ENCODE results near the gene FAM237B.

DNA sequence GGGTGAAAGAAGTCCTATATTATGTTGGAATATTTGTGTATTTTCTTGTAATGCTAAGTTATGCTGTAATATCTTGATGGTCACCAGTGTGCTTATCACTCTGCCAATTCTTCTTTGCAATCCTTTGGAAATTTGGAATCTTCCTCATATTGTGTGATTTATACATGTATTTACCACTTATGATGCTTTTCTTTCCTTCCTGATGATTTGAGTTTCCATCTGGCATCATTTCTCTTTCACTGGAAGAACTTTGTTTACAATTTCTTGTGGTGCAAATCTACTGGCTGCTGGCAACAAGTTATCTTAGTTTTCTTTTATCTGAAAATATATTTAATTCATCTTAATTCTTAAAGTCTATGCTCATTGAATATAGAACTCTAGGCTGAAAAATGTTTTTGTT is 46.9 kb downstream of the FAM237B start:
- TF ChIP-seq, protein P1, sequence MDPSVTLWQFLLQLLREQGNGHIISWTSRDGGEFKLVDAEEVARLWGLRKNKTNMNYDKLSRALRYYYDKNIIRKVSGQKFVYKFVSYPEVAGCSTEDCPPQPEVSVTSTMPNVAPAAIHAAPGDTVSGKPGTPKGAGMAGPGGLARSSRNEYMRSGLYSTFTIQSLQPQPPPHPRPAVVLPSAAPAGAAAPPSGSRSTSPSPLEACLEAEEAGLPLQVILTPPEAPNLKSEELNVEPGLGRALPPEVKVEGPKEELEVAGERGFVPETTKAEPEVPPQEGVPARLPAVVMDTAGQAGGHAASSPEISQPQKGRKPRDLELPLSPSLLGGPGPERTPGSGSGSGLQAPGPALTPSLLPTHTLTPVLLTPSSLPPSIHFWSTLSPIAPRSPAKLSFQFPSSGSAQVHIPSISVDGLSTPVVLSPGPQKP (CRISPR knock-in tag; IDR thresholded peaks at IDR 0.05) = no peak
- TF ChIP-seq ZNF398 (CRISPR knock-in tag; IDR thresholded peaks at IDR 0.05) = no peak
- TF ChIP-seq RFX5 (IDR thresholded peaks at IDR 0.05; ENCODE audit: low read depth, low read length) = no peak
- no peak for TF ChIP-seq CTBP1 (IDR thresholded peaks at IDR 0.05; ENCODE audit: borderline replicate concordance)
- TF ChIP-seq GATAD2B (IDR thresholded peaks at IDR 0.05; ENCODE audit: borderline replicate concordance) = no peak
